HCT116 (cell line): ENCODE measurements around the gene UBXN2A.

Experiments
- CTCF ChIP-seq, 3 experiments: fragments of 200-600 bp in 1 of 3; sonication (generic) in 1 of 3; IDR thresholded peaks in 2 of 3; conservative IDR thresholded peaks in 1 of 3; 2 replicates each; pipeline ENCODE4 v1.5.1; 2012 to 2017; ENCODE audit warnings: low read depth in 2 of 3, low read length in 2 of 3, antibody characterized with exemption in 1 of 3, borderline replicate concordance in 1 of 3, control low read depth in 1 of 3, mild to moderate bottlenecking in 1 of 3, mixed read lengths in 1 of 3, mixed run types in 1 of 3, moderate library complexity in 1 of 3; ENCODE audit not compliant: insufficient read depth in 1 of 3
- EZH2 ChIP-seq: fragments of 200-600 bp; sonication (generic); IDR thresholded peaks from 2 replicates; pipeline ENCODE4 v1.6.1; 2017; ENCODE audit warnings: antibody characterized with exemption, mixed run types
- FOSL1 ChIP-seq: IDR thresholded peaks from 2 replicates; pipeline ENCODE4 v1.6.1; 2012; ENCODE audit warnings: low read depth
- POLR2A ChIP-seq: IDR thresholded peaks from 2 replicates; pipeline ENCODE4 v1.7.0; 2011; ENCODE audit warnings: borderline replicate concordance; ENCODE audit not compliant: insufficient read depth, insufficient read length; ENCODE audit errors: extremely low read depth
- POLR2AphosphoS5 ChIP-seq: IDR thresholded peaks from 2 replicates; pipeline ENCODE4 v1.6.1; 2011; ENCODE audit warnings: mild to moderate bottlenecking, low read depth, low read length, moderate library complexity
- REST ChIP-seq: IDR thresholded peaks from 2 replicates; pipeline ENCODE4 v1.6.1; 2012; ENCODE audit warnings: low read depth
- SP1 ChIP-seq: IDR thresholded peaks from 2 replicates; pipeline ENCODE4 v1.6.1; 2012; ENCODE audit warnings: low read depth
- SRF ChIP-seq: IDR thresholded peaks from 2 replicates; pipeline ENCODE4 v1.6.1; 2012; ENCODE audit warnings: low read depth
- YY1 ChIP-seq: IDR thresholded peaks from 2 replicates; pipeline ENCODE4 v1.6.1; 2011; ENCODE audit warnings: low read length, low read depth, moderate library complexity, mild to moderate bottlenecking; ENCODE audit not compliant: insufficient replicate concordance; ENCODE audit errors: extremely low read depth
- ZFX ChIP-seq: fragments of 450-650 bp; IDR thresholded peaks from 2 replicates; pipeline ENCODE4 v1.6.1; 2017
- TF ChIP-seq, protein P1 (sequence below): IDR thresholded peaks from 2 replicates; pipeline ENCODE4 v1.6.1; 2012
- TF ChIP-seq, protein P2 (sequence below): IDR thresholded peaks from 2 replicates; pipeline ENCODE4 v1.6.1; 2012

DNA sequence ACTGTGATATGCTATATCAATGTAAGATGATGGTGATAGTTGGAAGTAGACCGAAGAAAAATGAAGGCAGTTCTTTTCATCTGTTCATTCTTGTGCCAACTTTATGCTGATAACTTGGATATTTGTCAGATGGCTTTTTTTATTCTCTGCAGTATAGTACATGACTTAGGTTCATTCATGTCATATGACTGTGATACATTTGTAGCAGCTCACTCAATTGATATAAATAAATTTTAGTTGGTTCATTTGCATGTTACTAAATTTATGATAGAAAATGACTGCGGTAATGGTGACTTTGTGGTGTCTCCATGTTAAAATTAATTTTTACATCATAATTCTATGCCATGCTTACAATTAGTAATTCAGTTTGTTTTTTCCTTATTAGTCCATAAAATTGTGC is 7.1 kb downstream of the UBXN2A start:
- TF ChIP-seq YY1 (no peak), POLR2A (no peak), REST (no peak), ZFX (no peak), SRF (no peak), EZH2 (no peak), POLR2AphosphoS5 (no peak), SP1 (no peak), CTCF (IDR thresholded peaks at IDR 0.05 in 2 of 3, conservative IDR thresholded peaks at IDR 0.05 in 1 of 3; ENCODE audit: borderline replicate concordance in 1 of 3, insufficient read depth in 1 of 3, low read depth in 2 of 3, low read length in 2 of 3) (no peak), FOSL1 (no peak)
- TF ChIP-seq, protein P1, sequence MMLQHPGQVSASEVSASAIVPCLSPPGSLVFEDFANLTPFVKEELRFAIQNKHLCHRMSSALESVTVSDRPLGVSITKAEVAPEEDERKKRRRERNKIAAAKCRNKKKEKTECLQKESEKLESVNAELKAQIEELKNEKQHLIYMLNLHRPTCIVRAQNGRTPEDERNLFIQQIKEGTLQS = no peak
- TF ChIP-seq, protein P2, sequence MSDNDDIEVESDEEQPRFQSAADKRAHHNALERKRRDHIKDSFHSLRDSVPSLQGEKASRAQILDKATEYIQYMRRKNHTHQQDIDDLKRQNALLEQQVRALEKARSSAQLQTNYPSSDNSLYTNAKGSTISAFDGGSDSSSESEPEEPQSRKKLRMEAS = no peak
